DMS79 treated with DMSO at 0.1 percent for 48 hours (cell line): Measurements from ENCODE around the gene CUX1.
"Not testable (repeated sequence)": the region's sequence is repeated elsewhere in the genome, so short reads cannot be mapped to it uniquely, and the experiment has no call there.

ENCODE experiments used
- DNase-seq: peaks from one replicate; lab custom pipeline; 2025; lab: John Stamatoyannopoulos, UW

Gene CUX1

DNA sequence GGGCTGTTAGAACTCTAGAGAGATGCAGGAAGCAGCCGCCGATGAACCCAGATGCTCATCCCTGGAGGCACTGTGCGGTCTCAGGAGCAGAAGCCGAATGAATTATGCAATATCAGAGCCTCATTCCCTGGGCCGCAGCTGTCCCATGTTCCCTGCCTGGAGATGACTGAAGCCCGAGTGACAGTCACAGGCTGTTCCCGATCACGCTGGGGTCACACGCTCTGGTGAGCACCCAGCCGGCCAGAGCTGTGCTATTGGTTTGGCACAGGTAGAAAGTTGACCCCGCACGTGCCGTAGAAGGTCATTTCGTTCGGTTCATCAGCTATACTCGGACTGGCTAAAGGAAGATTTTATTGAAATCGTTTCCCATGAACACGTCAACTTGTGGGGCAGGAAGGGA, 328.7 kb downstream of the CUX1 start:
- DNase-seq: no peak

DNA sequence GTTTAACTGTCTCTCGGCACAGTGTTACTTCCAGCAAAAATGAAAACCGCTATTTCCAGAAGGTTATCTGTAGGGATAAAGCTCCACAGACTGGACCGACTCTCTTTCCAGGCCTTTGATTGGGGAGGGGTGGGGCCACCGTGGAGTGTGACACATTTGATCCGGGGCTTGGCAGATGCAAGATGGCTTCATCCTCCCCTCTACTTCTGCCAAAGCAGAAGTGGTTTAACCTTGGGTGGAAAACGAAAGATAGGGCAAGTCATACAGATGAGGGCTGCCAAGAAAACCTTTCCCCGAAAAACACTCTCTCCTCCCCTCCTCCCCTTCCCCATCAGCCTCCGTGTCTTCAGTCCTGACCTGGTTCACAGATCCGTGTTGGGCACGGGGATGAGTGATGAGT, 329.6 kb downstream of the CUX1 start:
- DNase-seq: no peak

DNA sequence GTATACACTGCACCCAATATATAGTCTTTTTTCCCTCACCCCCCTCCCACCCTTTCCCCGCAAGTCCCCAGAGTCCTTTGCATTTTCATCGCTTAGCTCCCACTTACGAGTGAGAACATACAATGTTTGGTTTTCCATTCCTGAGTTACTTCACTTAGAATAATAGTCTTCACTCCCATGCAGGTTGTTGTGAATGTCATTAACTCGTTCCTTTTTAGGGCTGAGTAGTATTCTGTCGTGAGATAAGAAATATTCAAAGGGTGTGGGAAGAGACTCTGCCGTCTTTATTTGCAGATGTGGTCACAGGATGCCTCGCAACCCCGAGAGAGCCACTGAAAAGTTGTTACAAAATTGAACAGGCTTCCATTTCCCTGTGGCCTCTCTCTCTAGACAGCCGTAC, 331.4 kb downstream of the CUX1 start:
- DNase-seq: no peak

DNA sequence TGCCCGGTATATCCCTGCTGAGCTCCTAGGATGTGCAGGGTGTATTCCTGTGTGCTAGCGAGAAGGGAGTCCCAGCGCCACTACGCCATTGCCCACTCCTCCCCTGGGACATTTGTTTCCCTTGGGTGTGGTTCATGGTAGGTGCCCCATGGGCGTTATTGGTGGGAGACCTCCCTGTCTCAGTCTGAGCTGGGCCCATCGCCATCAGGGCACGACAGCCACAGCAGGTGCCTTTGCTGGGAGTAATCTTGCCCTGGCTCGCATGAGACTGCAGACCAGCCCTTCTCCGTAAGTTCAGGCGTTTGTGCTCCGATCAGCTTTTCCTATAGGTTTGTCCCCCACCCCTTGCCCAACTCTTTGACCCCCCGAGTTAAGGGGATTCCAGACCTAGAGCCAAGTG, 332.0 kb downstream of the CUX1 start:
- no peak for DNase-seq

DNA sequence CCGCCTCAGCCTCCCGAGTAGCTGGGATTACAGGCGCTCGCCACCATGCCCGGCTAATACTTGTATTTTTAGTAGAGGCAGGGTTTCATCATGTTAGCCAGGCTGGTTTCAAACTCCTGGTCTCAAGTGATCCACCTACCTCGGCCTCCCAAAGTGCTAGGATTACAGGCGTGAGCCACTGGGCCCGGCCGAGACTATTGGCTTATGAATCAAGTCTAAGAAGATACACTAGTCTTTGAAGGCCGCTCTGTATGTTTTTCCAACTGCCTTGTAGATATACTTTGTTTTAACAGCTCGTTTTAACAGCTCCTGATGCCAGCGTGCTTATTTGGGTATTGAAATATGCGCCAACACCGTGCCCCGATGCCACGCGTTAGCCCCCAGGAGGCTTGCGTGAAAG, 332.8 kb downstream of the CUX1 start:
- no peak for DNase-seq

DNA sequence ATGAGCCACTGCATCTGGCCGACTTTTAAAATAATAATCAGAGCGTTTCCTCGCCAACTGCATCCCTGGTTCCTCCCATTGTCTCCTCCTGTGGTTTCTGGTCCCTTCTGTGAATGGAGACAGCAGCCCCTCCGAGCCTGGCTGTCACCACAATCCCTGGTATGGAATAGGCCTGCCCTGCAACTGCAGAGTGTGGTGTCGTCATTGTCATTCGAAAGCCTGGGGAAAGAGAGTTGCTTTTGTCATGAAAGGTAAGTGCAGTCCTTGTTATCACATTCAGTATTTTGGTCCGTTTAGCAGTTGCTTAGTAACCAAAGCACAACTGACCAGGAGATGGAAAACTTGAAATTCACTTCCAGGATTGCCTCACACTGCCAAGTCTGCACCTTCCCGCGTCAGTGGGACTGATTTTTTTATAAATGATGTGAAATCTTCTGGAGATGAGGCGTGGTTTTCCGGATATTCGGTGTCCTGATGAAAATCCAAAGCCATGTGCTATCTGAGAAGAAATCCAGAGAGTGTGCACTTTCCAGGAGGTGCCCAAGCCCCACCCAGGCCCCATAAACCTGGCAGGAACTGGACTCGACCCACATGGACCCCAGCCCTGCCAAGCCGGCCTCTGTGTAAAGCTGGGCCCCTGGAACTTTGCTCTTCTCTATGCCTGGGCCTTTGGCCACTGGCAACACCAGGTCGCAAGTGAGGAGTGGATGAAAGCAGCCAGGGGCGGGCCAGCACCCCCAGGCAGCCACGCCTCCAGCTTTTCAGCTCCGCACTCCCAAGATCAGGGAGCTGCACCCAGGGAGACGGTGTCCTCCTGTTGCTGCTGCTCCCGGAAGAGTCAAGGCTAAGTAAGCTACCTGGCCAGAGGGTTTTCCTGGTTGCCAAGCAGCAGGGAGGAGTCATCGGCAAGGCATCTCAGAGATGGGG, 335.5 kb downstream of the CUX1 start:
- DNase-seq: peak; percentile 52

DNA sequence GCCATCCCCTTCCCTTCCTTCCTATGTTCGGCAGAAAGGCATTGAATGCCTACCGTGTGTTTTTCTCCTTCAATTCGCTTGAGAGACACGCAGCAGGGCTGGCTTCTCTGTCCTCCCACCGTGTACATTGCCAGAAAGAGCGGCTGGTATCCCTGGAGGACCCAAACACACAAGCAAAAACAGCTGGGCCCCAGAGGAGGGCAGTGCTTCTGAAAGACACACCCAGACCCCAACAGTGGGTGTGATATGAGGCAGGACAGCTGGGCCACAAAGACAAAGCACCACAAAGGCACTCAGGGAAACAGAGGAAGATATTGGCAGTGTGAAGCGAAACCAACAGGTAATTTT, 336.1 kb downstream of the CUX1 start:
- DNase-seq: no peak

DNA sequence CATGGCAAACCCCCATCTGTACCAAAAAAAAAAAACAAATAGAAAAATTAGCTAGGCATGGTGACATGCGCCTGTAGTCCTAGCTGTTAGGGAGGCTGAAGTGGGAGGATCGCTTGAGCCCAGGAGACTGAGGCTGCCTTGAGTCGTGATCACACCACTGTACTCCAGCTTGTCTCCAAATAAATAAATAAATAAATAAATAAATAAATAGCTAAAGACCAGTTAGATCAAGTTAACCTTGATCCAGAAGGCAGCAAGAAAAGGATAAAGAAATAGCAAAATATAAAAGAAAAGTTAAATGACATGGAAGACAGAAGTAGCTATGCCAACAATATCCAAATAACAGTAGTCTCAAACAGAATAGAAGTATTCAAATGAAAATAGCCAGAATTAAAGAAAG, 337.0 kb downstream of the CUX1 start:
- no peak for DNase-seq

DNA sequence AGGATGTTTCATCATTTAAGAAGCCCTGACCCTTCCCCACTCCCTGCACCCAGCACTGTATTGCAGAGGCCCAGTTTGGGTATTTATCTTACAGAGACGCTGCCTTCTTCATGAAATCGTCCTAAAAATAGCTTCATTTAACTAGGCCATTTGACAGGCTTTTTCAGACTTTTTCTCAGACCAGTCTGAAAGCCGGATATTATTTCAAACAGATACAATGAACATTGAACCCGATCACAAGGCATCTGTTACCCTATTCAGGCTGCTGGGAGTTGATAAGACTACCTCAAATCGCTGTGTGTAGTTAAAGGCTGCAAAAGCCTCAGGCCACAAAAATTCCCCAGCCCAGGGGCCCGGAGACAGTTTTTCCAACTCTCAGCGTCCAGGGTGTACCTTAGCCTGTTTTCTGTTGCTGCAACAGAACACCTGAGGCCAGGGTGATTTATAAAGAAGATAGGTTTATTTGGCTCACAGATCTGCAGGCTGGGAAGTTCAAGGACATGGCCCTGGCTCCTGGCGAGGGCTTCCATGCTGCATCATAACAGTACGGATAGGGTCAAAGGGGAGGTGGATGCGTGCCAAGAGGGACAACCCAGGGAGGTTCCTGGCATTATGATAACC, 338.5 kb downstream of the CUX1 start:
- DNase-seq: no peak

DNA sequence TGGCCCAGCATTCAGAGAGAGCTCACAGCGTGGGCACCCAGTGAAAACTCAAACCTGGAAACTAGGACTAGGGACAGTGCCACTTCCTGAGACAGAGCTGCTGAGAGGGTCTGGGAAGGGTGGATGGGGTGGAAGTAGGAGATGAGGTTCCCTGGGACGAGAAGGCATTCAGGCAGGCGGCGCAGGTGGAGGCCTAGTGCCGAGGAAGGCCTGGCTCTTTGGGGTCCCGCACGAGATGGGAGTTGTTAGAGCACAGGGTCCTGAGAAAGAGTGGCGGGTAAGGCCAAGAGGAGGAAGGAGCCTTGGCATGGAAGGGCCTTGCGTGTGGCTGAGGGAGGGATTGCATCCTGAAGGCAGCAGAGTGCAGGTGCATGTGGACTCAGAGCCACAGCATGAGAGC, 339.4 kb downstream of the CUX1 start:
- no peak for DNase-seq

DNA sequence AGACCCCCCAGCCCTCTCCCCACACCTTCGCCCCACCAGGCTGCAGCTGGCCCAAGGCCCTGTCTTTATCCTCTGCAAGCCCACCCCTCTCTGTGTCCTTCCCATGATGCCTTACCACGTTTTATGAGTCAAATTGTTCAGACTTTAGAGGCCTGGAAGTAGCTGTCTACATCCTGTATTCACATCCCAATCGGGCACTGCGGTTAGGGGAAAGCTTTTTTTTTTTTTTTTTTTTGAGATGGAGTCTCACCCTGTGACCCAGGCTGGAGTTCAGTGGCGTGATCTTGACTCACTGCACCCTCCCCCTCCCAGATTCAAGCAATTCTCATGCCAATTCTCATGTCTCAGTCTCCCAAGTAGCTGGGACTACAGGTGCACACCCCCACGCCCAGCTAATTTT, 347.7 kb downstream of the CUX1 start:
- no peak for DNase-seq

DNA sequence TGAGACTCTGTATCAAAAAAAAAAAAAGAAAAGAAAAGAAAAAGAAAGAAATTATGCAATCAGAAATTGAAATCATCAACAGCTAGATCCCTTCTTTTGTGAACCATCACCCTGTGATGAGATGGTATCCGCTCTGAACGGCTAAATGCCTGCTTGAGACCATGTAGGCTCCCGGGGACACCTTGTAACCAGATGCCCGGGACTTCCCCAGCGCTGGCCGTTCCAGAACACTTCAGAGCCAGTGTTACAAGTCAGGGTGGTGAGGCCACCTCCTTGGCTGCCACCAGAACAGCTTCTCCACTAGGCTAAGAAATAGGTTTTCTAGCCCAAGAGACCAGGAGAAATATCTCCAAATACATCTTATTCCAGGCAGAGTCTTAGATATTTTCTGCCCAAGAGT, 349.8 kb downstream of the CUX1 start:
- no peak for DNase-seq

DNA sequence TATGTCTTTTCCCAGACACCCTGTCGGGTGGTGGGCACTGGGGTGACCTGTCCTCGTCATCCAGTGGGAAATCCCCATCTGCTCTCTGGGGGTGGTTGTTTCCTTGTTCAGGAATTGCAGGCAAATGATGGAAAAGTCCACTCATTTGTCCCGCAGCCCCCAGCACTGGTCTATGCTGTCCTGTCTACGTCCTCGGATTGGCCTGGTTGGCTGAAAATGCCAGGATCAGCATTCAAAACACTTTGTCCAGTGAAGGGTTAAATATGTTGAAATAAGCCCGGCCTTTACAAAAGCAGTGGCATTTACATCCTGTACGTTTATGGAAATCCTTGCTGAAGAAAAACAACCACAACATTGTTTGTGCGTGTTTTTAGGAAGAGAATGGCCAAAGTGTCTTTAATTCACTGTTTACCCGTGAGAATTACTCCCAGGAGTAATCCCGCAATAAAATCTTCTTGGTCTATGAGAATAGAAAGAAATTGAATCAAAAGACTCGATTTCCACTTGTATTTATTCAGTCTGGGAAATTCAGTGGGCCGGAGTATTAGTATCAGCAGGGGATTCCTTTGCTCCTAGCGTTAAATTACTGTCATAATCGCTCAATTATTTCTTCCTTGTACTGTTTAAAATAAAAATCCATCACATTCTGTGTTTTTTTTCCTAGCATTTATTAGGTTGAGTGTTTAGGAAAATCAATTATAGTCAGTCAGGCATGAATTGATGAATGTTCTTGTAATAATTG, 352.4 kb downstream of the CUX1 start:
- DNase-seq: no peak

DNA sequence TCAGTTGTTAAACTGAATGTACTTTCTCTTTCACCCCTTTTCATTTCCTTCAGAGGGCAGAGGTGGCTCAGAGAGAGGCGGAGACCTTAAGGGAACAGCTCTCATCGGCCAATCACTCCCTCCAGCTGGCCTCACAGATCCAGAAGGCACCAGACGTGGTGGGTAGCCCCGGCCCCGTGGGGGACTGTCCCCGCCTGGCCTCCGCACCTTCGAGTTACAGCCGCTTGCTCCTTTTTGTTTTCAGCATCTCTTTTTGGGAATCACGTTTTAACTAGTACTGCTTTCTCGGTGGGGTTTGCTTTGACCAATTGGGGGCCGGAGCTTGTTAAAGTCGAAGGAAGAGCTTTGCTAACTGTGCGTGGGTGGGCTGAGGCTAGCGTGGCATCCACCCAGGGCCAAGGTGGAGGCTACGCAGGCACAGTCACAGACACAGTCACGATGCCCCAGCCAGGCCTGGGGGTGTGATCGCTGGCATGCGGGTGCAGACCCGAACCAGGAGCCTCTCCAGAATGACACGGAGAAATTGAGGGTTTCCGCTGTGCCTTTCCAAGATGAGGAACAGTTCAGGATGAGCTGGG, 353.1 kb downstream of the CUX1 start:
- DNase-seq: no peak

DNA sequence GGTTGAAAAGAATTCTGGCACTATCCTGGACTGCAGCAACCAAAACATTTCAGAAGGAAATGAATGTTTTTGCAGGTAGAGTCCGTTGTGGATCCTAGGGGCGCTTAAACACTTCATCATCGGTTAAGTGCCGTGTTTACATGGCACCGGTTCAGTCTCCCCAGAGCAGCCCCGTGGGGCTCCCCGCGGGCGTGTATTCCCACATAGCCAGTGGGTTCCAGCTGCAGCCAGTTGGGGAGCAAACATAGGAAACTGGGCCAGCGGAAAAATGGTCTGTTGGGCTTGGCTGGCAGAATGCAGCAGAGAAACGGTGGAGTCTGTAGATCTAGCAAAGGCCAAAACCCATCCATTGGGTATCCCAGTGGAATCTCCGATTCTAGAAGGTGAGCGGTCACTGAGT, 356.2 kb downstream of the CUX1 start:
- no peak for DNase-seq

DNA sequence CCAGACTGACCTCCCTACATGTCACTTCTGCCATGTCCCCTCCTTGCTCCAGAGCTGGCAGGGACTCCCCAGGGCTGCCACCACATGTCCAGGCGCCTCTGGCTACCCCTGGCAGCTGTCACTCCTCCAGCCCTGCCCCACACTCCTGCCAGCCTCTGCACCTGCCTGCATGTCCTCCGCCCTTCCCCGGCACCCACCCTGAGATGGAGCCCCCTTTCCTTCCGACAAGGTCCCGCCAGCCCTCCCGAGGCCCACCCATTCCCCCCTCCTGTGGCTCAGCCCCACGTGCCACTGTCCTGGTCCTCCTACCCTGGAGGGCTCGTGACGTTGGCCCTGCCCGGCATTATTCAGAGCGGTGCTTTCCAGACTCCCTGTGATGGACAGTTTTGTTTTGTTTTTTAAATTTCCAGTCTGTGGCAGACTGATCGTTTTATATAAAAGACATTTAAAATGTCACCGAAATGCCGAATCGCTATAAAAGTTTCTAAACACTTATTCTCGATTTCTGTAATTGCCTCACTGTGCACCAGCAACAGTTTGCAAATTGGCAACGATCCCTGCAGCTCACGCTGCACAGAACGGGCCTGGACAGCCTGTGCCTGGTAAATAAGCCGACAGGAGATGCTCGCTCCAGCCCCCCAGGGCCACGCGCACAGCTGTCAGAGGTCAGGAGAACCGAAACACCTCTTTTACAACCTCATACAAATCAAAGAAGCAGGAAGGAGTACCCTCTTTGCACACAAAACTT, 358.2 kb downstream of the CUX1 start:
- DNase-seq: no peak

DNA sequence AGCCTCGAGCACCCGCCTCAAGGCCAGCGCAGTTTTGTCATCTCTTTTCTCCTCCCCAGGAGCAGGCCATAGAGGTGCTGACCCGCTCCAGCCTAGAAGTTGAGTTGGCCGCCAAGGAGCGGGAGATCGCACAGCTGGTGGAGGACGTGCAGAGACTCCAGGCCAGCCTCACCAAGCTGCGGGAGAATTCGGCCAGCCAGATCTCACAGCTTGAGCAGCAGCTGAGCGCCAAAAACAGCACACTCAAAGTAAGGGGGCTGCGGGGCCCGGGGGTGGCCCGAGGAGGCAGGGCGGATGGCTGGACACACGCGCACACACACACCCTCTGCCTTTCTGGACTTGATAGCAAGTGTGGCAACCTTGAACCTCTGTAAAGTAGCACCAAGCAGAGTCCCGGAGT, 361.0 kb downstream of the CUX1 start:
- no peak for DNase-seq

DNA sequence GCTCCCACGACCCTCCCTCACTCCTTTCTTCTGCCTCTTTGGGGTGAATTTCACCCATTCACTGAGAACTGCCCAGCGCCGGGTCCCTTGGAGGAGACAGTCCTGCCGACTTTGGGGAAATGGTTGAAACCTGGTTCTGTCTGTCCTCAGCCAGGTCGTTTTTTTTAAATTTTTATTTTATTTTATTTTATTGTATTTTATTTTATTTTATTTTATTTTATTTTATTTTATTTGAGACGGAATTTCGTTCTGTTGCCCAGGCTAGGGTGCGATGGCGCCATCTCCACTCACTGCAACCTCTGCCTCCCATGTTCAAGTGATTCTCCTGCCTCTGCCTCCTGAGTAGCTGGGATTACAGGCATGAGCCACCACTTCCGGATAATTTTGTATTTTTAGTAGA, 363.3 kb downstream of the CUX1 start:
- DNase-seq: no peak

DNA sequence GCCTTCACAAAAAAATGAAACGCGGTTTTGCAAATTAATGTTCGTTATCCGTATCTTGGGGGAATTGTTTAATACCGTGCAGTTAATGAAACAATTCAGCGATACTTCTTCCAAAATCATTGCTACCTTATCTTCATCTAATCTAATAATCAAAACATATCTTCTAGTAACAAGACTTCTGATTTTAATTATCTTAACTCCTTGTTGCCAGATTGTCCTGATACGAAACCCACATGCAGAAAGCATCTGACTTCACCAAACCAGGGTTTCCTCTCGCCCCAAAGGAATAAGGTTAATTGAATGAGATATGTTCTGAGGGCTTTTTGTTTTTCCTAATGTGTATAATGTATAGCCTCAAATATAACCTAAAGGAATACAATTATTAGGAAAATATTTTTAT, 364.1 kb downstream of the CUX1 start:
- DNase-seq: no peak

DNA sequence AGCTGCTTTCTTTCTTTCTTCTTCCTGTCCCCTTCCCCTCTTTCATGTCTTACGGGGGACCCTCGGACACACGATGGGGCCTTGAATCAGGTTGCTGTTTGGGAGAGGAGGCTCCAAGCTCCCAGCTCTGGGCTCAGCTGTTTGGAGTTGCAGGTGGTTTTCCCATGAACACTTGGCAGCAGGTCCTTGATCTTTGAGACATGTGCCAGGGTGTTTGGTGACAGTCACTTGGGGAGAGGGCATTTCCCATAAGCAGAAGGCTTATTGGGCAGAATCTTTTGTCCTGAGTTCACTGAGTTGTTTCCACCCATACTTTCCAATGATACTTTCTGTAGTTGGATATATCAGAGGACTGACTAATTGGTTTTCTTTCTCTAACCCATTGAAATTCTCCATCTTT, 364.6 kb downstream of the CUX1 start:
- no peak for DNase-seq

DNA sequence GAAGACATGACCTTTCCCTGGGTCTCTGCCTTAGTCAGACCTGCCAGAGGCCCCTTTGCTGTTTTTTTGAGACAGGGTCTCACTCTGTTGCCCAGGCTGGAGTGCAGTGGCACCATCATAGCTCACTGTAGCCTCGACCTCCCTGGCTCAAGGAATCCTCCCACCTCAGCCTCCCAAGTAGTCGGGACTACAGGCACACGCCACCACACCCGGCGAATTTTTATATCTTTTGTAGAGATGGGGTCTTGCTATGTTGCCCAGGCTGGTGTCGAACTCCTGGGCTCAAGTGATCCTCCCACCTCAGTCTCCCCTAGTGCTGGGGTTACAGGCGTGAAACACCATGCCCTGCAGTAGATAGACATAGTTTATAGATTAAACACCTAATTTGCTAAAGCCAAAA, 366.4 kb downstream of the CUX1 start:
- not testable (repeated sequence) for DNase-seq

DNA sequence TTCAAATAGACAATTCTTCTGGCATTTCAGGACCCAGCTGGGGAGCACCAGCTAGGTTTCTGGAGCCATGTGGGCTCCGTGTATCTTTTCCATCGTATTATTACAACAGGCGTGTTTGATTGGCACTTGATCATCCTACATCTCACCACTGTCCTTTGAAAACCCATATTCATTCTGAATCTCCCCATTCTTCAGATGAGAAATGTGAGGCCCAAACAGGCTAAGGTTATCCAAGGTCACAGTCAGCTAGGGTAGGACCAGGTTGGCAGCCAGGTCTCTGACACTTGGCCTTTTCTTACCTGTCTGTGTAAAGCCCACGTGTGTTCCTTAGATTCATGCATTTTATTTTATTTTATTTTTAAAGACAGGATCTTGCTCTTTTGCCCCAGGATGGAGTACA, 366.9 kb downstream of the CUX1 start:
- no peak for DNase-seq
